ENCODE measurements around the gene LAMB1. TPM values are rescaled to one million over a fixed set of nuclear protein-coding genes. Genes with fewer than 3 reads are reported as not detected.
A peak's percentile ranks its signal among the peaks of the same experiment; 100 is the strongest.

The LAMB1 gene
- total and polyA plus RNA-seq, 2 of the 13 experiments (the other 11 are each of a cell fraction or from before 2014, with no cell fraction given), result 109 to 124 TPM

DNA sequence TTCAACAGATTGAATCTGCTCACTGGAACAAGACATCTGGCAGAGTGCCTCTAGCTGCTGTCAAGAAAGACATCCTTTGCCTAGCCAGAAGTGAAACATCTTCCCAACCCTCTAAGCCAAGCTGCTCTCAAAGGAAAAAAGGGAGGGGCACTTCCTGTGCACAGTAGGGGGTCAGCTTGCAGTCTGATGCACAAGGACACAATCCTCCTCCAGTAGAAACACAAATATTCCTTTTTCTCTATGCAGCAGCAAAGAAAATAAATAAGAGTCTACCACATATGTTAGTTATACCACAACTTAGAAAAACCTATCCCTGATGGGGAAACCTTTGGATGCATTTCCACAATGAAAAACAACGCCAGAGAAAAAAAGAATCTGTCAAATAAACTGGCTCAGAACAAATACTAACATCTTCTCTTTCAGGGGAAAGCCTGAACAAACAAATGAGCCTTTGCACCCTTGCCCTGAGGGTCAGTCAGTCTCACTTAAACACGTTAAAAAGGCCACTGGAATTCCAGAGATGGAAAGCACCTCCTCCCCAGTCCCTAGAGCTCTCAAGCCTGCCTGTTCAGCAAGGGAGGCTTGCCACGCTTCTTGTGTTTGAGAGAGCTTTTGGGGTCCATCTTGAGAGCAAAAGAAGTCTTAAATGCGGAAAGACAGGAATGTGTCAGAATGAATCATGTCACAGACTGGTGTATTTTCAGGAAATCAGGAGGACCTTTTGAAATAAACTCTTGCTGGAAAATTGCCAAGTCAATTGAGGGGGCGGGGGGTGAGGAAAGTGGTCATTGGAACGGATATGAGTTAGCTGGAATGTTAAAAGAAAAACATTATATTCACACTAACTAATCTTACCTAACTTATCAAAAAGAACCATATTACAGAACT, 7.5 kb downstream of the LAMB1 start (continued):
- TF ChIP-seq, protein P1, sequence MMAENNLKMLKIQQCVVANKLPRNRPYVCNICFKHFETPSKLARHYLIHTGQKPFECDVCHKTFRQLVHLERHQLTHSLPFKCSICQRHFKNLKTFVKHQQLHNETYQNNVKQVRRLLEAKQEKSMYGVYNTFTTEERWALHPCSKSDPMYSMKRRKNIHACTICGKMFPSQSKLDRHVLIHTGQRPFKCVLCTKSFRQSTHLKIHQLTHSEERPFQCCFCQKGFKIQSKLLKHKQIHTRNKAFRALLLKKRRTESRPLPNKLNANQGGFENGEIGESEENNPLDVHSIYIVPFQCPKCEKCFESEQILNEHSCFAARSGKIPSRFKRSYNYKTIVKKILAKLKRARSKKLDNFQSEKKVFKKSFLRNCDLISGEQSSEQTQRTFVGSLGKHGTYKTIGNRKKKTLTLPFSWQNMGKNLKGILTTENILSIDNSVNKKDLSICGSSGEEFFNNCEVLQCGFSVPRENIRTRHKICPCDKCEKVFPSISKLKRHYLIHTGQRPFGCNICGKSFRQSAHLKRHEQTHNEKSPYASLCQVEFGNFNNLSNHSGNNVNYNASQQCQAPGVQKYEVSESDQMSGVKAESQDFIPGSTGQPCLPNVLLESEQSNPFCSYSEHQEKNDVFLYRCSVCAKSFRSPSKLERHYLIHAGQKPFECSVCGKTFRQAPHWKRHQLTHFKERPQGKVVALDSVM (CRISPR knock-in tag; IDR thresholded peaks at IDR 0.05), result no peak
- no peak for TF ChIP-seq SMC3 (IDR thresholded peaks at IDR 0.05; ENCODE audit: low read length)
- TF ChIP-seq ZNF709 (CRISPR knock-in tag; IDR thresholded peaks at IDR 0.05), result no peak
- no peak for TF ChIP-seq ZBTB14 (CRISPR knock-in tag; IDR thresholded peaks at IDR 0.05)
- peak; percentile 80 for TF ChIP-seq HDAC2 (CRISPR knock-in tag; IDR thresholded peaks at IDR 0.05)
- TF ChIP-seq, protein P2, sequence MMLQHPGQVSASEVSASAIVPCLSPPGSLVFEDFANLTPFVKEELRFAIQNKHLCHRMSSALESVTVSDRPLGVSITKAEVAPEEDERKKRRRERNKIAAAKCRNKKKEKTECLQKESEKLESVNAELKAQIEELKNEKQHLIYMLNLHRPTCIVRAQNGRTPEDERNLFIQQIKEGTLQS (CRISPR knock-in tag; IDR thresholded peaks at IDR 0.05), result no peak
- TF ChIP-seq ZNF33A (CRISPR knock-in tag; IDR thresholded peaks at IDR 0.05; ENCODE audit: borderline replicate concordance), result no peak
- TF ChIP-seq ZBTB21 (CRISPR knock-in tag; IDR thresholded peaks at IDR 0.05), result no peak
- peak; percentile 73 for TF ChIP-seq FOXP4 (CRISPR knock-in tag; IDR thresholded peaks at IDR 0.05)
- no peak for TF ChIP-seq ZNF451 (CRISPR knock-in tag; IDR thresholded peaks at IDR 0.05)
- no peak for TF ChIP-seq ZNF205 (CRISPR knock-in tag; IDR thresholded peaks at IDR 0.05)
- TF ChIP-seq HNRNPK (IDR thresholded peaks at IDR 0.05; ENCODE audit: low read depth, low read length, poor library complexity, severe bottlenecking), result no peak
- TF ChIP-seq, protein P3, sequence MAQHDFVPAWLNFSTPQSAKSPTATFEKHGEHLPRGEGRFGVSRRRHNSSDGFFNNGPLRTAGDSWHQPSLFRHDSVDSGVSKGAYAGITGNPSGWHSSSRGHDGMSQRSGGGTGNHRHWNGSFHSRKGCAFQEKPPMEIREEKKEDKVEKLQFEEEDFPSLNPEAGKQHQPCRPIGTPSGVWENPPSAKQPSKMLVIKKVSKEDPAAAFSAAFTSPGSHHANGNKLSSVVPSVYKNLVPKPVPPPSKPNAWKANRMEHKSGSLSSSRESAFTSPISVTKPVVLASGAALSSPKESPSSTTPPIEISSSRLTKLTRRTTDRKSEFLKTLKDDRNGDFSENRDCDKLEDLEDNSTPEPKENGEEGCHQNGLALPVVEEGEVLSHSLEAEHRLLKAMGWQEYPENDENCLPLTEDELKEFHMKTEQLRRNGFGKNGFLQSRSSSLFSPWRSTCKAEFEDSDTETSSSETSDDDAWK (CRISPR knock-in tag; IDR thresholded peaks at IDR 0.05), result no peak
- no peak for TF ChIP-seq ZMAT3 (CRISPR knock-in tag; conservative IDR thresholded peaks at IDR 0.05)
- TF ChIP-seq ELF1 (CRISPR knock-in tag; IDR thresholded peaks at IDR 0.05), result no peak
- TF ChIP-seq, protein P4, sequence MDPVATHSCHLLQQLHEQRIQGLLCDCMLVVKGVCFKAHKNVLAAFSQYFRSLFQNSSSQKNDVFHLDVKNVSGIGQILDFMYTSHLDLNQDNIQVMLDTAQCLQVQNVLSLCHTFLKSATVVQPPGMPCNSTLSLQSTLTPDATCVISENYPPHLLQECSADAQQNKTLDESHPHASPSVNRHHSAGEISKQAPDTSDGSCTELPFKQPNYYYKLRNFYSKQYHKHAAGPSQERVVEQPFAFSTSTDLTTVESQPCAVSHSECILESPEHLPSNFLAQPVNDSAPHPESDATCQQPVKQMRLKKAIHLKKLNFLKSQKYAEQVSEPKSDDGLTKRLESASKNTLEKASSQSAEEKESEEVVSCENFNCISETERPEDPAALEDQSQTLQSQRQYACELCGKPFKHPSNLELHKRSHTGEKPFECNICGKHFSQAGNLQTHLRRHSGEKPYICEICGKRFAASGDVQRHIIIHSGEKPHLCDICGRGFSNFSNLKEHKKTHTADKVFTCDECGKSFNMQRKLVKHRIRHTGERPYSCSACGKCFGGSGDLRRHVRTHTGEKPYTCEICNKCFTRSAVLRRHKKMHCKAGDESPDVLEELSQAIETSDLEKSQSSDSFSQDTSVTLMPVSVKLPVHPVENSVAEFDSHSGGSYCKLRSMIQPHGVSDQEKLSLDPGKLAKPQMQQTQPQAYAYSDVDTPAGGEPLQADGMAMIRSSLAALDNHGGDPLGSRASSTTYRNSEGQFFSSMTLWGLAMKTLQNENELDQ (CRISPR knock-in tag; IDR thresholded peaks at IDR 0.05; ENCODE audit: borderline replicate concordance), result no peak

Measured in HepG2 (cell line).